ENCODE measurements around the gene ZCRB1.

Gene ZCRB1

DNA sequence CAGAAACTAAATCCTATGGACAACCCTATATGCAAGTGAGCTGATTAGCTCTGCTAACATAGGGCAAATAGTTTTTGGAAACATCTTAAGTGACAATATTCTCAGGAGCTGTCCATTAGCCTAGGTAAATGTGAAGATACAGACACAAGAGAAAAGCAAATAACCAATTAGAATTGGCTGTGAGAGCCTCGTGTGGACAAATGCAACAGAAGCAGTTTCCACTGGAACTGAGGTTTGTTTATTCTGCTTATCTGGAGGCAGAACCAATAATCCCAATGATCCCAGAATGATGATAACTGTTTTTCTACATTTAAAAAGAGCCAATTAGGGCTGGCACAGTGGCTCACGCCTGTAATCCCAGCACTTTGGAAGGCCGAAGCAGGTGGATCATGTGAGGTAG lies 44.6 kb downstream of the ZCRB1 start:
- Histone ChIP-seq H3K27ac (replicated peaks) (no peak overlapping the region), H3K4me3 (replicated peaks; ENCODE audit: insufficient read depth, low read length) (no peak overlapping the region), H3K27me3 (ENCODE audit: insufficient read depth, poor library complexity, severe bottlenecking) (no peaks in the 10 kb centered on the region)
- TF ChIP-seq GABPA (IDR thresholded peaks at IDR 0.05; ENCODE audit: low read depth) (no peak), POLR2AphosphoS5 (IDR thresholded peaks at IDR 0.05; ENCODE audit: low read depth) (no peak), SPI1 (IDR thresholded peaks at IDR 0.05; ENCODE audit: borderline replicate concordance, low read depth) (no peak)
- TF ChIP-seq, protein P1, sequence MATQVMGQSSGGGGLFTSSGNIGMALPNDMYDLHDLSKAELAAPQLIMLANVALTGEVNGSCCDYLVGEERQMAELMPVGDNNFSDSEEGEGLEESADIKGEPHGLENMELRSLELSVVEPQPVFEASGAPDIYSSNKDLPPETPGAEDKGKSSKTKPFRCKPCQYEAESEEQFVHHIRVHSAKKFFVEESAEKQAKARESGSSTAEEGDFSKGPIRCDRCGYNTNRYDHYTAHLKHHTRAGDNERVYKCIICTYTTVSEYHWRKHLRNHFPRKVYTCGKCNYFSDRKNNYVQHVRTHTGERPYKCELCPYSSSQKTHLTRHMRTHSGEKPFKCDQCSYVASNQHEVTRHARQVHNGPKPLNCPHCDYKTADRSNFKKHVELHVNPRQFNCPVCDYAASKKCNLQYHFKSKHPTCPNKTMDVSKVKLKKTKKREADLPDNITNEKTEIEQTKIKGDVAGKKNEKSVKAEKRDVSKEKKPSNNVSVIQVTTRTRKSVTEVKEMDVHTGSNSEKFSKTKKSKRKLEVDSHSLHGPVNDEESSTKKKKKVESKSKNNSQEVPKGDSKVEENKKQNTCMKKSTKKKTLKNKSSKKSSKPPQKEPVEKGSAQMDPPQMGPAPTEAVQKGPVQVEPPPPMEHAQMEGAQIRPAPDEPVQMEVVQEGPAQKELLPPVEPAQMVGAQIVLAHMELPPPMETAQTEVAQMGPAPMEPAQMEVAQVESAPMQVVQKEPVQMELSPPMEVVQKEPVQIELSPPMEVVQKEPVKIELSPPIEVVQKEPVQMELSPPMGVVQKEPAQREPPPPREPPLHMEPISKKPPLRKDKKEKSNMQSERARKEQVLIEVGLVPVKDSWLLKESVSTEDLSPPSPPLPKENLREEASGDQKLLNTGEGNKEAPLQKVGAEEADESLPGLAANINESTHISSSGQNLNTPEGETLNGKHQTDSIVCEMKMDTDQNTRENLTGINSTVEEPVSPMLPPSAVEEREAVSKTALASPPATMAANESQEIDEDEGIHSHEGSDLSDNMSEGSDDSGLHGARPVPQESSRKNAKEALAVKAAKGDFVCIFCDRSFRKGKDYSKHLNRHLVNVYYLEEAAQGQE (IDR thresholded peaks at IDR 0.05; ENCODE audit: insufficient replicate concordance, low read depth), result no peak
- TF ChIP-seq, protein P2, sequence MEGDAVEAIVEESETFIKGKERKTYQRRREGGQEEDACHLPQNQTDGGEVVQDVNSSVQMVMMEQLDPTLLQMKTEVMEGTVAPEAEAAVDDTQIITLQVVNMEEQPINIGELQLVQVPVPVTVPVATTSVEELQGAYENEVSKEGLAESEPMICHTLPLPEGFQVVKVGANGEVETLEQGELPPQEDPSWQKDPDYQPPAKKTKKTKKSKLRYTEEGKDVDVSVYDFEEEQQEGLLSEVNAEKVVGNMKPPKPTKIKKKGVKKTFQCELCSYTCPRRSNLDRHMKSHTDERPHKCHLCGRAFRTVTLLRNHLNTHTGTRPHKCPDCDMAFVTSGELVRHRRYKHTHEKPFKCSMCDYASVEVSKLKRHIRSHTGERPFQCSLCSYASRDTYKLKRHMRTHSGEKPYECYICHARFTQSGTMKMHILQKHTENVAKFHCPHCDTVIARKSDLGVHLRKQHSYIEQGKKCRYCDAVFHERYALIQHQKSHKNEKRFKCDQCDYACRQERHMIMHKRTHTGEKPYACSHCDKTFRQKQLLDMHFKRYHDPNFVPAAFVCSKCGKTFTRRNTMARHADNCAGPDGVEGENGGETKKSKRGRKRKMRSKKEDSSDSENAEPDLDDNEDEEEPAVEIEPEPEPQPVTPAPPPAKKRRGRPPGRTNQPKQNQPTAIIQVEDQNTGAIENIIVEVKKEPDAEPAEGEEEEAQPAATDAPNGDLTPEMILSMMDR (IDR thresholded peaks at IDR 0.05; ENCODE audit: insufficient read depth, low read length), result no peak
- DNase-seq (ENCODE audit: low read depth in 1 of 2, low spot score in 1 of 2), result no peak

DNA sequence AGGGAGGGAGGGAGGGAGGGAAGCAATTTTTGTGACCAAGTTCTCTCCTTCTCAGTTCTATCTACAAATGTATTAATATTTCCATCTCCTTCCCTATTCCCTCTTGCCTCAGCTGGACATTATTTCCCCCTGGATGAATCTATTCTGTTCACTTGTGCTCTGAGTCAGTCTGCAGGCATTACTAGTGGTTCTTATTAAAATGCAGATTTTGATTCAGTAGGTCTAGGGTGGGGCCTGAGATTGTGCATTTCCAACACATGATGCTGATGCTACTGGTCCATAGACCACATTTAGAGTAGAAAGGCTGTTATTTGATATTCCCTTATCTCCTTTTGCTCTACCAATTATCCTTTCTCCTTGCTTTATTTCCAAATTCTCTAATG lies 47.8 kb downstream of the ZCRB1 start:
- no peak for DNase-seq (ENCODE audit: low read depth in 1 of 2, low spot score in 1 of 2)
- no peak overlapping the region for H3K27ac ChIP-seq (replicated peaks)
- TF ChIP-seq, protein P1 (IDR thresholded peaks at IDR 0.05; ENCODE audit: insufficient replicate concordance, low read depth), result no peak
- no peak for TF ChIP-seq SPI1 (IDR thresholded peaks at IDR 0.05; ENCODE audit: borderline replicate concordance, low read depth)
- TF ChIP-seq, protein P2 (IDR thresholded peaks at IDR 0.05; ENCODE audit: insufficient read depth, low read length), result no peak
- TF ChIP-seq GABPA (IDR thresholded peaks at IDR 0.05; ENCODE audit: low read depth), result no peak
- no peak for TF ChIP-seq POLR2AphosphoS5 (IDR thresholded peaks at IDR 0.05; ENCODE audit: low read depth)
- H3K27me3 ChIP-seq (ENCODE audit: insufficient read depth, poor library complexity, severe bottlenecking), result no peaks in the 10 kb centered on the region
- H3K4me3 ChIP-seq (replicated peaks; ENCODE audit: insufficient read depth, low read length), result no peak overlapping the region

DNA sequence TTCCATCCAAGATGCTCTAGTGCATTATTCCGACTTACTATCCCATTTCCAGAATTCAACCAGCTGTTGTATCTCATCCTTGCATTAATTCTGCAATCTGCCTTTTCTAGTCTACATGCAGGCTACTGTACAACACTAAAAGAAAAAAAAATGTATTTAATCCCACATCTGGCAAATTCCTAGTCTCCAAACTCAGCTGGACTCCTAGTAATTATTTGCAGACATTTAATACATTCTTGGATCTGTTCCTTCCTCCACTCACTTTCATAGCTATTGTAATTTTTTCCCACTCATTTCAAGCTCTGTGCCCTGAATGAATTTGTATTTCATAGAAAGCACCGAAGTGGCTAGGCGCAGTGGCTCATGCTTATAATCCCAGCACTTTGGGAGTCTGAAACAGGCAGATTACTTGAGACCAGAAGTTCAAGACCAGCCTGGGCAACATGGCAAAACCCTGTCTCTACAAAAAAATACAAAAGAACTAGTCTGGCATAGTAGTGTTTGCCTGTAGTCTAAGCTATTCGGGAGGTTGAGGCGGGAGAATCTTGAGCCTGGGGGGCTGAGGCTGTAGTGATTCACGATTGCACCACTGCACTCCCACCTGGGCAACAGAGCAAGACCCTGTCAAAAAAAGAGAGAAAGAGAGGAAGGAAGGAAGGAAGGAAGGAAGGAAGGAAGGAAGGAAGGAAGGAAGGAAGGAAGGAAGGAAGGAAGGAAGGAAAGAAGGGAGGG lies 48.3 kb downstream of the ZCRB1 start:
- no peak for DNase-seq (ENCODE audit: low read depth in 1 of 2, low spot score in 1 of 2)
- Histone ChIP-seq H3K27me3 (ENCODE audit: insufficient read depth, poor library complexity, severe bottlenecking) (no peaks in the 10 kb centered on the region), H3K27ac (replicated peaks) (no peak overlapping the region), H3K4me3 (replicated peaks; ENCODE audit: insufficient read depth, low read length) (no peak overlapping the region)
- TF ChIP-seq GABPA (IDR thresholded peaks at IDR 0.05; ENCODE audit: low read depth) (no peak), SPI1 (IDR thresholded peaks at IDR 0.05; ENCODE audit: borderline replicate concordance, low read depth) (no peak), POLR2AphosphoS5 (IDR thresholded peaks at IDR 0.05; ENCODE audit: low read depth) (no peak)
- TF ChIP-seq, protein P1 (IDR thresholded peaks at IDR 0.05; ENCODE audit: insufficient replicate concordance, low read depth), result no peak
- TF ChIP-seq, protein P2 (IDR thresholded peaks at IDR 0.05; ENCODE audit: insufficient read depth, low read length), result no peak
